Measurements from ENCODE around the gene INHA.

INHA gene

DNA sequence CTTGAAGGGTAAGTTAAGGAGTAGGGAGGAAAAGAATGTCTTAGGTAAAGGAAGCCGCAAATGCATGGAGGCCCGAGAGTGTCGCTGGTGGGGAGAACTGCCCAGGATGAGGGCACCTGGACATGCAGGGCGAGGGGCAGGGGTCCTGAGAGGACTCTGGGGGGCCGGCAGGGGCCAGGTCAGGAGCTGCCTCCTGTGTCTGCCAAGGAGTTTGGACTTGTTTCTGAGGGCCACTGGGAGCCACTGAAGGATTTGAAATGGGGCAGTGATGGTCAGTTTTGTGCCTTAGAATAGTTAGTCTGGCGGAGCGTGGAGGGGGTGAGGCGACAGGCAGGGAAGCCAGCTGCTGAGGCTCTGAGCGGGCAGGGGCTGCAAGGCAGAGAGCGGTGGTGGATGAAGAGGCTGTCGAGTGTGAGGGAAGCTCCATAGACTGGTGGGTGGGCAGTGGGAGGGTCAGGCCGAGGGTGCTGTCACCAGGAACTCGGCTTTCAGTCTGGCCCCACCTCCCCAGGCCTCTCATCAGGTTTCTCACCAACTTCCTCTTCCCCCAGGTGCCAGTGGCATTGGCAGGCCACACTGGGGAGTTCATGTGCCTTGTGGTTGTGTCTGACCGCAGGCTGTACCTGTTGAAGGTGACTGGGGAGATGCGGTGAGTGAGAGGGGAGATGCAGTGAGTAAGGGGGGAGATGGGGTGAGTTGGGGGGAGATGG, 40.6 kb downstream of the INHA start:
- DNase-seq (ENCODE audit: low read depth), result no peak

DNA sequence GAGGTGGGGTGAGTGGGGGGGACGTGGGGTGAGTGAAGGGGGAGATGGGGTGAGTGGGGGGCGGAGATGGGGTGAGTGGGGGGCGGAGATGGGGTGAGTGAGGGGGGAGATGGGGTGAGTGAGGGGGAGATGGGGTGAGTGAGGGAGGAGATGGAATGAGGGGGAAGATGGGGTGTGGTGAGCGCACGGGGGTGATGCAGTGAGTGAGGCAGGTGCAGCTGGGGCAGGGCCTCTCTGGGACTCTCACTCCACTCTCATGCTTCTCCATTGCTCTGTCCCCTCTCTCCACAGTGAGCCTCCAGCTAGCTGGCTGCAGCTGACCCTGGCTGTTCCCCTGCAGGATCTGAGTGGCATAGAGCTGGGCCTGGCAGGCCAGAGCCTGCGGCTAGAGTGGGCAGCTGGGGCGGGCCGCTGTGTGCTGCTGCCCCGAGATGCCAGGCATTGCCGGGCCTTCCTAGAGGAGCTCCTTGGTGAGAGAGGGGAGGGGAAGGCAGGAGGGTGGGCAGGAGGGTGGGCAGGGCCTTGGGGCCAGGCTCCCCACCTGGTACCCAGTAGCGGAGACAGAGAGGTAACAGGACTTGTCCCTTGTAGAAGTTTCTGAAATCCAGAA, 41.5 kb downstream of the INHA start:
- no peak for DNase-seq (ENCODE audit: low read depth)

DNA sequence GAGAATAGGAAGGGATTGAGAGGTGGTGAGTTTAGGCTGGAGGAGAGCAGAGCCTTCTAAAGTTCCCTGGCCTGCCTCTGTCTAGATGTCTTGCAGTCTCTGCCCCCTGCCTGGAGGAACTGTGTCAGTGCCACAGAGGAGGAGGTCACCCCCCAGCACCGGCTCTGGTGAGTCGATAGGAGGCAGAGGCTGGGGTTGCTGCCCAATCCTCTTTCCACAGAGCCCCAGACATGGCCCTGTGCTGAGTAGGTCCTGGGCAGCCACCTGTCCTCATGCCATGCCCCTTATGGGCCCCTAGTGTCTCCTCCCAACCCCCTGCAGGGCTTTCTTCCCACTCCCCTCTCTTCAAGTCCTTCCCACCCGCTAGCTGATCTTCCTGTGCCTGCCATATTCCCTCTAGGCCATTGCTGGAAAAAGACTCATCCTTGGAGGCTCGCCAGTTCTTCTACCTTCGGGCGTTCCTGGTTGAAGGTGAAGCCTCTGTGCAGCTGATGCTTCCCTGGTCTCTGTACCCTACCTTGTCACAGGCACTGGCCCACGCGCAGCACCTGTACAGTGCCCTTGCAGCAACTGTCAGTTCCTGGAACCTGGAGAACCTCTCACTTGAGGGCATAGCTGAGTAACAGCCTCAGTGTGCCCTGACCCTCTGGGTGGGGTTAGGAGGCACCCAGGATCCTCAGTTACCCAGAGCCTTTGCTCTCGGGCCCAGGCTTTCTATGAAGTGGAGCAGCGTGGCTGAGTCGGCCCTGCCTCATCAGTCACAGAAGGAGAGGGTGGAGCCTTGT, 42.2 kb downstream of the INHA start:
- DNase-seq (ENCODE audit: low read depth), result no peak

DNA sequence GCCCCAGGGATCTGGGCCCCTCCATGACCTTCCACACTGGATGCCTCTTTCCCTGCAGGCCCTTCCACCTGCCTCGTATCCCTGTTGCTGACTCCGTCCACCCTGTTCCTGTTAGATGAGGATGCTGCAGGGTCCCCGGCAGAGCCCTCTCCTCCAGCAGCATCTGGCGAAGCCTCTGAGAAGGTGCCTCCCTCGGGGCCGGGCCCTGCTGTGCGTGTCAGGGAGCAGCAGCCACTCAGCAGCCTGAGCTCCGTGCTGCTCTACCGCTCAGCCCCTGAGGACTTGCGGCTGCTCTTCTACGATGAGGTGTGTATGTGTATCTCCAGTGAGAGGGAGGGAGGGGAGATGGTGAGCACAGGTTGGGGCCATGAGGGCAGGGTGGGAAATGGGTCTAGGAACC, 42.9 kb downstream of the INHA start:
- DNase-seq (ENCODE audit: low read depth), result no peak

DNA sequence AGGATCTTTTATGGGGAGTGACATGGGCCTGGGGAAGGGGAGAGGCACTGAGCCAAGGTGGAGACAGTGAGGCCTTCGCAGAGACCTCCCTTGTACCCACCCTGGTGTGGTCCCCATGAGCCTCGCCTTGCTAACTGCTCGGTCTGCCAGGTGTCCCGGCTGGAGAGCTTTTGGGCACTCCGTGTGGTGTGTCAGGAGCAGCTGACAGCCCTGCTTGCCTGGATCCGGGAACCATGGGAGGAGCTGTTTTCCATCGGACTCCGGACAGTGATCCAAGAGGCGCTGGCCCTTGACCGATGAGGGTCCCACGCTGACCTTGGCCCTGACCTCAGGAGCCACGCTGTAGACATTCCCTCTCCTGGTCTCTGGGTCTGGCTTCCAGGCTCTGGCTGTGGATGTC, 43.8 kb downstream of the INHA start:
- no peak for DNase-seq (ENCODE audit: low read depth)

DNA sequence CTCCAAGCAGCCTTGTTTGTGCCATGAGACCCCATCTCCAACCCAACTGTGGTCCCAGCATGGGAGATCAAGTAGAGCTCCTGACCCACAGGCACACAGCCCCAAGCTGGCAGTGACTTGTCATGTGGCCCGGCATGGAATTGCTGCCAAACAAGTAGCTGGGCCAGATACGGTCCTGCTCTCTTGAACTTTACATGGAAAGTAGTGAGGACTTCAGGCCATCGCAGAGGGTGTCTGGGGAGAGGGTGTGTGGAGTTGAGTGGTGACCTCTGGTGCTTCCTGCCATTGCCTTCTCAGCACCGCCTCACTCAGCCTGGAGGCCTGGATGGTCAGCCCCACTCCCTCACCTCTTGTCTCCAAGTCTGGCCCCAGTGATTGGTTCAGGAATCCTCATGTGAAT, 44.4 kb downstream of the INHA start:
- no peak for DNase-seq (ENCODE audit: low read depth)

DNA sequence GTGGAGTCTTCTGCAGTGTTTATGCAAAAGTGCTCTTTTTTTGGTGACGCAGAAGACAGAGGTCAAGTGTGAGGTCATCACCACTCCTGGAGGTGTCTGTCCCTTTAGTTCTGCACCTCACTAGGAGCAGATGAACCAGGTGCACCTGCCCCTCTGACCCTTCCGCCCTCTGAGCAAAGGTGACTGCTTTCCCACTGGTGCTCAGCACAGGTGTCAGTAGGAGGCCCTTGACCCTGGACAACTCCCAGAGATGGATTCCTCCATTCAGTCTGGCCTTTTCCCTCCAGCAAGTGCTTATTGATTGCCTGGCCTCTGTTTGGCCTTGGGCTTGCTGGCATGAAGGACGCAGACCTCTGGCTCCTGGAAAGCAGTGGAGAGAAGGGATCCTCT, 46.6 kb downstream of the INHA start:
- DNase-seq (ENCODE audit: low read depth), result no peak

DNA sequence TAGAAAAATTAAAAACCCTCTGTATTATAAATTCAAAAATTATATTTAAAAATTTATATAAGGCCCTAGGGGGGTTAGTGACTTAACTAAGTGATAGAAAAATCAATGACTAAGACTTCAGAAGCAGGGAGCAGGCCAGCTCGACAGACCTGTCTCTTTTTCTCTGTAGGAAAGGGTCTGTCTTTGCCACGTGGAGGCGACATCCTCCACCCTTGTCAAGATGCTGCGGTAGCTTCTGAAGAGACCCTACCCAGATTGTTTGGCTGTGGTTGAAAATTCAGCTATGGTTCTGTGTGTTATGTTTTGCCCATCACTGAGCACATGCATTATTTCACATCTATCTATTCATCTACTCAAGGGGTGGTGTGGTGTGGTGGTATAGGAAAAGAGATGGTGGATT, 47.1 kb downstream of the INHA start:
- no peak for DNase-seq (ENCODE audit: low read depth)

DNA sequence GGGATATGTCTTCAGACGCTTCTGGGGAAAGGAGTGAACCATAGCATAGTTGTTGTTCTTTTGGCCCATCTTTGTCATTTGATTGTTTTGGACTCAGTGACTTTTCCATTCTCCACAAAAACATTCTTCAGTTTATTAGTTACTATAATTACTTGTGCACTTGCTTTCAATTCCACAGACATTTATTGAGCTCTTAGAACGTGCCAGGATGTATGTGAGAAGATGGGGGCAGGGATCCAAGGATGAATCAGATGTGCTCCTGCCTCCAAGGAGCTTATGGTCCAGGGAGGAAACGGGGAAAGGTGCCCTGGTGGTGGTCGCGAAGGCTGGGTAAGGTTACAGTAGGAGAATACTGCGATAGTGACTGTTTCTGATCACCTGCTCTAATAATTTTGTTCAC, 48.4 kb downstream of the INHA start:
- DNase-seq (ENCODE audit: low read depth), result no peak

DNA sequence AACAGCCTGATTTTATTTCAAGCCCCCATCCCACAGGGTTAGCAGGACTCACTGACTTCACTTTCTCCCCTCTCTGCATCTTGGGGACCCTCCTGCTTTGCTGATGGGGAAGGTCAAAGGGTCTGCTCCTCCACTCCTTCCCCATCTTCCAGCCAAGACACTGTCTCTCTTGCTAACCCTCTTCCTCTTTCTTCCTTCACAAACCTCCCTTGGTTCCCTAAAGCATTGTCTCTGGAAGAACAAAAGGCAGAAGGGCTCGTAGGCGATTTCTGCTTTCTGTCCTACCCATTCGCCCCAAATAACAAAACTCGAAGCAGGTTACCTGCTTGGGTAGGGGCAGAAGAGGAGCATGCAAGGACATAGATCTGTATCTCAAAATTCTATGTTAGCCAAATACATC, 49.8 kb downstream of the INHA start:
- no peak for DNase-seq (ENCODE audit: low read depth)

DNA sequence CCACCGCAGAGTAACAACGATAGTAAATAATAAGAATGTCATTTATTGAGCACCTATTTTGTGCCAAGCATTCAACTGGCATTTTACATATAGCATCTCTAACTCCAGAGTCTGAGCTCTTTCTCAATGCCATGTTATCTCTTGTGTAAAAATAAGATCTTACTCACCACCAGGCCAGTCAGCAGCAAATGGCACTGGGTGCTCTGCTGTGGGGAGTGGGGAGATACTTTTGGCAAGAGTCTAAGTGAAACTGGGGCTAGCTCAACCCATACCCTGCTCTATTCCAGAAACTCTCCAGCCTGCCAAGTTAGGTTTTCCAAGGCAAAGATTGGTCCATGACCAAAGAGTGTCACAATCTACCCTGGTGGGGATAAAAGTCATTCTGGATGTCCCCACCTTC, 50.4 kb downstream of the INHA start:
- no peak for DNase-seq (ENCODE audit: low read depth)

DNA sequence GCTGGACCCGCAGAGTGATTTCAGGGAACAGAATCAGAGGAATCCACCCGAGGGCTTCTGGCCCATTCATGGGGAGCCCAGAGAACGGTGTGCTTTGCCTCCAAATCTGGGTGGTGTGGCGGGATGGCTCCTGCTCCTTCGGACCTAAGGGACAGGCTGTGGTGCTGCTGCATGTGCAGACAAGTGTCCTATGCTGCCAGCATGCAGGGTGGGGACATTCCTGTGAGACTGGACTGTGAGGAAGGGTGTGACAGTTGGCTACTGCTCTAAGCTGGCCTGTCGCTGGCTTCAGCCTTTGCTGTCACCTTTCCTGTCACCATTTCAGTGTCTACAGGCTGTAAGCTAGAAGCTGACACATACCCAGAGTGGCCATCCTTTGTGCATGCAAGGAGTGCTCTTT, 52.5 kb downstream of the INHA start:
- no peak for DNase-seq (ENCODE audit: low read depth)

DNA sequence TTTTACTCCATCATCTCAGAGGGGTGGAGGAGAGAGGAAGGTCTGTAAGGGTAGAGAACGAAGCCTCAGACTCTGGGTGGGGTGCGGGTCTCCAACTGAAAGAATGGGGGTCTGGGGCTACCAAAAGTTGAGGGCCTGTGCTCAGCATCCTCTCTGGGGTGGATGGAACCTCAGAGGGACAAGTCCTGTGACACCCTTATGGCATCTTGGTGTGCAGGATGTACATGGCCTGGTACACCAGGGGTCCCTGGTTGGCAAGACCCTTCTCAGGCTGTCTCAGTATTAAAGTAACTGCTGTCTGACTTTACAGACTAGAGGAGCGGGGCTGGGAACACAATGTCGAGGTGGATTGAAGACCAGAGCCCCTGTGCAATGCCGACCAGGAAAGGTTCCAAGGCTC, 53.1 kb downstream of the INHA start:
- no peak for DNase-seq (ENCODE audit: low read depth)
